Activated gamma-delta T cell (primary cell): ENCODE data around the gene PPP1R13L.
"Not testable (repeated sequence)": the region's sequence is repeated elsewhere in the genome, so short reads cannot be mapped to it uniquely, and the experiment has no call there.

ENCODE experiments used
- DNase-seq: peaks from one replicate; lab custom pipeline; 2025; lab: John Stamatoyannopoulos, UW

Gene PPP1R13L

GRCh38 chr19:45345506-45345860, 59.4 kb downstream of the PPP1R13L start:
- DNase-seq: no peak

- no peak for DNase-seq
Measured at GRCh38 chr19:45344621-45345505, 60.0 kb downstream of the PPP1R13L start.

- no peak for DNase-seq
Measured at GRCh38 chr19:45342911-45343310, 62.0 kb downstream of the PPP1R13L start.

- DNase-seq: no peak
Measured at GRCh38 chr19:45340899-45341453, 63.9 kb downstream of the PPP1R13L start.

- no peak for DNase-seq
Measured at GRCh38 chr19:45340232-45340898, 64.5 kb downstream of the PPP1R13L start, which contains the start of gene KLC3. Gene KLC3, plus strand, starts transcription at chr19:45340750. Its CDS starts 4,792 bp downstream, at chr19:45345542.

GRCh38 chr19:45339629-45340028, 65.2 kb downstream of the PPP1R13L start:
- no peak for DNase-seq

GRCh38 chr19:45336696-45337251, 68.1 kb downstream of the PPP1R13L start:
- no peak for DNase-seq

- not testable (repeated sequence) for DNase-seq
Measured at GRCh38 chr19:45334881-45335280, 70.0 kb downstream of the PPP1R13L start.

GRCh38 chr19:45333609-45334303, 71.1 kb downstream of the PPP1R13L start:
- DNase-seq: no peak

GRCh38 chr19:45331411-45331810, 73.5 kb downstream of the PPP1R13L start:
- no peak for DNase-seq
